Astrocyte (in vitro differentiated cells and primary cell): ENCODE measurements around the gene PPP2R5B.

Experiments used
- EZH2 ChIP-seq: IDR thresholded peaks from 2 replicates; pipeline ENCODE4 v1.6.1; 2012; ENCODE audit warnings: mild to moderate bottlenecking, low read length, inconsistent platforms; ENCODE audit not compliant: insufficient read depth
- TF ChIP-seq, protein P1 (sequence below): IDR thresholded peaks from 2 replicates; pipeline ENCODE4 v1.5.1; 2011; ENCODE audit warnings: low read depth, mild to moderate bottlenecking, inconsistent platforms, low read length, moderate library complexity; ENCODE audit not compliant: insufficient read depth

GRCh38 chr11:64971421-64972233 is 47.1 kb downstream of the PPP2R5B start, which contains the start of gene MAJIN:
- TF ChIP-seq, protein P1, sequence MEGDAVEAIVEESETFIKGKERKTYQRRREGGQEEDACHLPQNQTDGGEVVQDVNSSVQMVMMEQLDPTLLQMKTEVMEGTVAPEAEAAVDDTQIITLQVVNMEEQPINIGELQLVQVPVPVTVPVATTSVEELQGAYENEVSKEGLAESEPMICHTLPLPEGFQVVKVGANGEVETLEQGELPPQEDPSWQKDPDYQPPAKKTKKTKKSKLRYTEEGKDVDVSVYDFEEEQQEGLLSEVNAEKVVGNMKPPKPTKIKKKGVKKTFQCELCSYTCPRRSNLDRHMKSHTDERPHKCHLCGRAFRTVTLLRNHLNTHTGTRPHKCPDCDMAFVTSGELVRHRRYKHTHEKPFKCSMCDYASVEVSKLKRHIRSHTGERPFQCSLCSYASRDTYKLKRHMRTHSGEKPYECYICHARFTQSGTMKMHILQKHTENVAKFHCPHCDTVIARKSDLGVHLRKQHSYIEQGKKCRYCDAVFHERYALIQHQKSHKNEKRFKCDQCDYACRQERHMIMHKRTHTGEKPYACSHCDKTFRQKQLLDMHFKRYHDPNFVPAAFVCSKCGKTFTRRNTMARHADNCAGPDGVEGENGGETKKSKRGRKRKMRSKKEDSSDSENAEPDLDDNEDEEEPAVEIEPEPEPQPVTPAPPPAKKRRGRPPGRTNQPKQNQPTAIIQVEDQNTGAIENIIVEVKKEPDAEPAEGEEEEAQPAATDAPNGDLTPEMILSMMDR = no peak
- no peak for TF ChIP-seq EZH2
